ENCODE data around the gene DLK2.

Gene DLK2

DNA sequence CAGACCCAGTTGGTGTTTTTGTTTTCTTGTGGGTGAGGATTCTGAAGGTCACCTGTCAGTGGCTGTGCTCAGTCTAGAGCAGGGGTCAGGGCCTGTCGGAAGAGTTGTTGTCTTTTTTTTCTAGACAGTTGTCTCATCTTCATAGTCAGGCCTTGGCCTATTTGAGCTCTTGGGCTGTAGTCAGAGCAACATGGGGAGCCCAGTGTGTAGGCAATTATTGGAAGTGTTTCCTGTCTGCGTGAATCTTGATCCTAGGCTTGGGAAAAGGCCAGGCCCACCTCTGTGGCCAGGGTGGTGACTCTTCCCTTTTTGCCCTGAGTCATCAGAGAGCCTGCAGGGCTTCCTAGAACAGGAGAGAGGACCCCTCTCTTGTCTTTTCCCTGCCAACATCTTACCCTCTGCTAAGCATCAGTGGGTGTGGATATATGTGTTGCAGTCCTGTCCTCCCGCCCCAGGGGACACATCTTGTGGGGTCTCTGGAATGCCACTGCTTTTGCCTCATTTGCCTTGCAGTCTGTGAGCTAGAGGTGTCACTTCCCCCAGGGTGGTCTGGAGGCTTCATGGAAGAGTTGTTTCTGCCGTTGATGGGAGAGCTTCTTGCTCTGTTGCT, 33.4 kb upstream of the DLK2 start:
- no peak overlapping the region for H3K4me3 ChIP-seq (ENCODE audit: control insufficient read depth, low read depth, low read length)
- DNase-seq (ENCODE audit: low read depth): no peak
- TF ChIP-seq, protein P1, sequence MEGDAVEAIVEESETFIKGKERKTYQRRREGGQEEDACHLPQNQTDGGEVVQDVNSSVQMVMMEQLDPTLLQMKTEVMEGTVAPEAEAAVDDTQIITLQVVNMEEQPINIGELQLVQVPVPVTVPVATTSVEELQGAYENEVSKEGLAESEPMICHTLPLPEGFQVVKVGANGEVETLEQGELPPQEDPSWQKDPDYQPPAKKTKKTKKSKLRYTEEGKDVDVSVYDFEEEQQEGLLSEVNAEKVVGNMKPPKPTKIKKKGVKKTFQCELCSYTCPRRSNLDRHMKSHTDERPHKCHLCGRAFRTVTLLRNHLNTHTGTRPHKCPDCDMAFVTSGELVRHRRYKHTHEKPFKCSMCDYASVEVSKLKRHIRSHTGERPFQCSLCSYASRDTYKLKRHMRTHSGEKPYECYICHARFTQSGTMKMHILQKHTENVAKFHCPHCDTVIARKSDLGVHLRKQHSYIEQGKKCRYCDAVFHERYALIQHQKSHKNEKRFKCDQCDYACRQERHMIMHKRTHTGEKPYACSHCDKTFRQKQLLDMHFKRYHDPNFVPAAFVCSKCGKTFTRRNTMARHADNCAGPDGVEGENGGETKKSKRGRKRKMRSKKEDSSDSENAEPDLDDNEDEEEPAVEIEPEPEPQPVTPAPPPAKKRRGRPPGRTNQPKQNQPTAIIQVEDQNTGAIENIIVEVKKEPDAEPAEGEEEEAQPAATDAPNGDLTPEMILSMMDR (IDR thresholded peaks at IDR 0.05; ENCODE audit: control insufficient read depth, insufficient read depth, low read depth, low read length, missing control alignments): no peak

DNA sequence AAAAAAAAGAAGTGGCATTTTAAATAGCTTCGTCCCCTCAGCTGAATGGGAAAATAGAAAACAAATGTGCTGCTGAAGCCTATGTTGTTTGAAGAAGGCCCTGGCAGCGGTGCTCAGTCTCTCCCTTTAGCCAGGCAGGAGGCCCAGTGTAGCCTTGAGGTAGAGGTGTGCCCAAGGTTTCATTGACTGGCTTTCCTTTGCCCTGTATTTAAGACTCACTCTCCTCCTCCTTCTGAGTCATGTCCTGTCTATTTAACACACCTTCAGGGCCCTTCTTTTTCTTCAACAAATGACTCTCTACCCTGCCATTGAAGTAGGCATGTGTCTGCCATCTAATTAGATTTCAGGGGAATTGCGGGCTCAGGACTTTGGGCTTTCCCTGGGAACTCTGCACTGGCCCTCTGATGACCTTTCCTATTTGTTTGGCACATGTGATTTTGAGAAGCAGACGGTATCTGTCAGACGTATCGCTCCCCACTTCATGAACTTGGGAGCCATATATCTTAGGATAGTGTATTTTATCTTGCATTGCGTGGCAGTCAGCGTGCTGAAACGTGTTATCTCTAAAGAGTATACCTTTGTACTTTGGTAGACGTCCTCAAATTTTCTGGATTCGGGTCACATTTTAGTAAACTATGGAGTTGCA, 26.4 kb upstream of the DLK2 start:
- TF ChIP-seq, protein P1 (IDR thresholded peaks at IDR 0.05; ENCODE audit: control insufficient read depth, insufficient read depth, low read depth, low read length, missing control alignments): no peak
- H3K4me3 ChIP-seq (ENCODE audit: control insufficient read depth, low read depth, low read length): no peak overlapping the region
- no peak for DNase-seq (ENCODE audit: low read depth)

DNA sequence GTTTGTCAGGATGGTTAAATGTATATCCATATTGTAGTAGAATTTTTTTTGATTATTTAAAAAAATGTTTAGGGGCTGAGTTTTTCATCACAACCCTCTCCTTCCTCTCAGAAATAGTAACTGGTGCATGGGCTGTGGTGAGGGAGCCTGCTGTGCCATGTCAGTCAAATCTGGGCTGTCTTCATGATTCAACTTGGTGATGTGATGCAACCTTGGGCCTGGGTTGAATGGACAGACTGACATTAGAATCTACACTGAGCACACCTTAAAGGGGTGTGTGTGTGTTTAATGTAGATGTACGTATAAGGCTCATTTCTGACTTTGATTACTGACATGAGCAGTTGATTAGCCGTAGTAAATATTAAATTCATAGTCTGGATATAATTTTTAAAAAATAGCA, 25.7 kb upstream of the DLK2 start:
- TF ChIP-seq, protein P1 (IDR thresholded peaks at IDR 0.05; ENCODE audit: control insufficient read depth, insufficient read depth, low read depth, low read length, missing control alignments): no peak
- no peak for DNase-seq (ENCODE audit: low read depth)
- H3K4me3 ChIP-seq (ENCODE audit: control insufficient read depth, low read depth, low read length): no peak overlapping the region

DNA sequence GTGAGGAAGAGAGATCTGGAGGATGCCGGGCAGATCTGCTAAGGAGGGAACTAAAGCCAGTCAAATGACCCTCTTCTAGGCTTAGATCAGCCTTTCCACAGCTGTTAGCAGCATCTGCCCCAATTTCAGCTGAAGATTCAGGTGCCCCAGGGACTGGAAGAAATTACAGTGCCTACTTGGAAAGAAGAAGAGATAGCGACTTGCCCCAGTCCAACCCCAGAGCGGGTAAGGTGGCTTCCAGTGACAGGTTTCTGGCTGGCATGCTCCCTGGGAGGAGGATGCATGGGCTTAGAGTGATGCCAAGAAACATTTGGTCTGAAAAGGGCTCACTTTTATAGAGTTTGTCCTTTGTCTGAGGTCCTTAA, 22.6 kb upstream of the DLK2 start:
- DNase-seq (ENCODE audit: low read depth): no peak
- peak overlapping the region; percentile 94 for H3K4me3 ChIP-seq (ENCODE audit: control insufficient read depth, low read depth, low read length)
- TF ChIP-seq, protein P1 (IDR thresholded peaks at IDR 0.05; ENCODE audit: control insufficient read depth, insufficient read depth, low read depth, low read length, missing control alignments): no peak

DNA sequence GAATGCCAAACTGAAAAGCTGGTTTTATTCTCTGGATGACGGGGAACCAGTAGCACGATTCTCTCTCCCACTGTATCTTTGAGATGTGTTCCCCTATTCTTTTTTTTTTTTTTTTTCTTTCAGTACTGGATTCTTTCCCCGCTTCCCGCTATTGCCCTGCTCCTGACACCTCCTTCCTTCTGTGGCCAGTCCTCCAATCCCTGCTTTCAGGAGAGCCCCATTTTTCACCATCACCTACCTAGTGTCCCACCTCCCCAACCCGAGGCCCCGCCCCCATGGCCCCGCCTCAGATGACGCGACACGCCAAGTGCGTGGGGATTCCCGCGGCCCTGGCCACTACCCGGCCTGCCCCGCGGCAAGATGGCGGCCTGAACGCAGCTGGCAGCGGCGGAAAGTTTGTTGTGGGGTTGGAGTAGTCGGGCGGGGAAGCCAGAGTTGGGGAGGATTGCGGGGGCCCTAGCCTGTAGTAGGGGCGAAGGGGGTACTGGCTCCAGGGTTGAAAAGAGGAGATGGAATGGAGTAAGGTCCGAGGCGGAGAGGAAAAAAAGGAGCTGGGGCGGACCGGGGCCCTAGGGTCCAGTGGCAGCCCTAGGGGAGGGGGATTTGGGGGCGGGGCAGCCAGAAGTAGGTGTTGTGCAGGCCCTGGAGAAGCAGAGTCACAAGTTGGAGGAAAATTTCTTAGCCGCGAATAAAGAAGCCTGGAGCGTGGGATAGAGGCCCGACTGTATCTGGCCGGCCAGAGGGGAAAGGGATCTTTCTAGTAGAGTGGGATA, 22.1 kb upstream of the DLK2 start, which contains the start of gene TJAP1:
Gene TJAP1, plus strand, starts transcription at position 336 of the 773 bp plus-strand sequence. CDS start 21,432 bp downstream, outside the sequence.
- peak within 1 kb of the TSS; percentile 94 for H3K4me3 ChIP-seq (ENCODE audit: control insufficient read depth, low read depth, low read length)
- DNase-seq (ENCODE audit: low read depth): no peak
- TF ChIP-seq, protein P1 (IDR thresholded peaks at IDR 0.05; ENCODE audit: control insufficient read depth, insufficient read depth, low read depth, low read length, missing control alignments): no peak

DNA sequence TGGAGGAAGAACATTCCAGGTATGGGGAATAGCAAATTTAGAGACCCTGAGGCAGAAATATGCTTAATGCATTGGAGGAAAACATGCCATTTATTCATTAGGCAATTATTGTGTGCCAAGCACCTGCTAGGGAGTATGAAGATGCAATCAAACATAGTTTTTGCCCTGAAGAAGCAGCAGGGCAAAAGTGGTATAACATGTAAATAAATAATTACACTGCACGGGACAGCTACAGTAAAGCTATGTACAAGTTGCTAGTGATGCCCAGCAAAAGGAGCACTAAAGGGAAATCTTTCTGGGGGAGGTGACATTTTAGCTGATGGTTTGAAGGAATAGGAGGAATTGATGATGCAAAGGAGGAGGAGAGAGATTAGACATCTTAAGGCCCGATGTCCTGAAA, 21.4 kb upstream of the DLK2 start:
- H3K4me3 ChIP-seq (ENCODE audit: control insufficient read depth, low read depth, low read length): no peak overlapping the region
- DNase-seq (ENCODE audit: low read depth): no peak
- TF ChIP-seq, protein P1 (IDR thresholded peaks at IDR 0.05; ENCODE audit: control insufficient read depth, insufficient read depth, low read depth, low read length, missing control alignments): no peak
